Activated naive CD4-positive, alpha-beta T cell treated with Interleukin-2 at 50 U/mL for 16 hours (primary cell): ENCODE data around the gene ANKRD33B.
"Not testable (repeated sequence)": the region's sequence is repeated elsewhere in the genome, so short reads cannot be mapped to it uniquely, and the experiment has no call there.

Experiments used
- DNase-seq: peaks from one replicate; pipeline ENCODE4 v3.0.0-alpha.2; 2020

ANKRD33B gene

DNA sequence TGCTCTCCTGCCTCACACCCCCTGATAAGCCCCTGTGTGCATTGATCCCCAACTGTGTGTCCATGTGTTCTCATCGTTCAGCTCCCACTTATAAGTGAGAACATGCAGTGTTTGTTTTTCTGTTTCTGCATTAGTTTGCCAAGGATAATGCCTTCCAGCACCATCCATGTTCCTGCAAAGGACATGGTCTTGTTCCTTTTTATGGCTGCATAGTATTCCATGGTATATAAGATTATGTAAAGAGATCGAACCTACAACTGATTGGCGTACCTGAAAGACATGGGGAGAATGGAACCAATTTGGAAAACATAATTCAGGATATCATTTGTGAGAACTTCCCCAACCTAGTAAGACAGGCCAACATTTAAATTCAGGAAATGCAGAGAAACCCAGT, 32.4 kb downstream of the ANKRD33B start:
- DNase-seq, result no peak

DNA sequence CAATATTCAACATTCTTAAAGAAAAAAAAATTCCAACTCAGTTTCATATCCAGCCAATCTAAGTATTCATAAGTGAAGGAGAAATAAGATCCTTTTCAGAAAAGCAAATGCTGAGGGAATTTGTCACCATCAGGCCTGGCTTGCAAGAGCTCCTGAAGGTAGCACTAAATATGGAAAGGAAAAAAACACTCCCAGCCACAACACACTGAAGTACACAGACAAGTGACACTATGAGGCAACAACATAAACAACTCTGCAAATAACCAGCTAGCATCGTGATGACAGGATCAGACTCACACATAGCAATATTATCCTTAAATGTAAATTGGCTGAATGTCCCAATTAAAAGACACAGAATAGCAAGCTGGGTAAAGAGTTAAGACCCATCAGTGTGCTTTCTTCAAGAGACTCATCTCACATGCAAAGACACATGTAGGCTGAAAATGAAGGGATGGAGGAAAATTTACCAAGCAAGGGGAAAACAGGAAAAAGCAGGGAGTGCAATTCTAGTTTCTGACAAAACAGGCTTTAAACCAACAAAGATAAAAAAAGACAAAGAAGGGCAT, 33.1 kb downstream of the ANKRD33B start:
- no peak for DNase-seq

DNA sequence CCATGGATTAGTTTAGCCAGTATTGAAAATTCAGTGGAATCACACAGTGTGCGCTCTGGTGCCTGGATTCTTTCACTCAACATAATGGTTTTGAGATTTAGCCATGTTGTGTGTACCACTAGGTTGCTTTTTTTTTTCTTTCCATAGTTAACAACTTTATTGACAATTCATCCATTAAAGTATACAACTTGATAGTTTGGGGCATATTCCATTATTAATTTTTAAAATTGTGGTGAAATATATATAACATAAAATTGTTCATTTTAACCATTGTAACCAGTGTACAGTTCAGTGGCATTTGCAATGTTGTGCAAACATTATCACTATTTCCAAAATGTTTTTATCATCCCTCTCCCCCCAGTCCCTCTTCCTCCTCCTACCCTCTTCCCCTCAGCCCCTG, 35.2 kb downstream of the ANKRD33B start:
- DNase-seq, result no peak

DNA sequence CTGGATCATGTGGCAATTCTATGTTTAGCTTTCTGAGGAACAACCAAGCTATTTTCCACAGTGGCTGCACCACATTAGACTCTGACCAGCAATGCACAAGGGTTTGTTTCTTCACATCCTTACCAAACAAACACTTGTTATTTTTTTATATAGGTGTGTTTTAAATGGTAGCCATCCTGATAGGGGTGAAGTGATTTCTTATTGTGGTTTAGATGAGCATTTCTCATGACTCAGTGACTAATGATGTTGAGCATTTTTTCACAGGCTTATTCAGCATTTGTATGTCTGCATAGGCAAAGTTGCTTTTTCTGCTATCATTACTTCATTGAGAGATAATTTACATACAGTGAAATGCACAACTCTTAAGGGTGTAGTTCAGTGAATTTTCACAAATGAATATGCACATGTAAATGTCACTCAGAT, 36.0 kb downstream of the ANKRD33B start:
- DNase-seq, result no peak

DNA sequence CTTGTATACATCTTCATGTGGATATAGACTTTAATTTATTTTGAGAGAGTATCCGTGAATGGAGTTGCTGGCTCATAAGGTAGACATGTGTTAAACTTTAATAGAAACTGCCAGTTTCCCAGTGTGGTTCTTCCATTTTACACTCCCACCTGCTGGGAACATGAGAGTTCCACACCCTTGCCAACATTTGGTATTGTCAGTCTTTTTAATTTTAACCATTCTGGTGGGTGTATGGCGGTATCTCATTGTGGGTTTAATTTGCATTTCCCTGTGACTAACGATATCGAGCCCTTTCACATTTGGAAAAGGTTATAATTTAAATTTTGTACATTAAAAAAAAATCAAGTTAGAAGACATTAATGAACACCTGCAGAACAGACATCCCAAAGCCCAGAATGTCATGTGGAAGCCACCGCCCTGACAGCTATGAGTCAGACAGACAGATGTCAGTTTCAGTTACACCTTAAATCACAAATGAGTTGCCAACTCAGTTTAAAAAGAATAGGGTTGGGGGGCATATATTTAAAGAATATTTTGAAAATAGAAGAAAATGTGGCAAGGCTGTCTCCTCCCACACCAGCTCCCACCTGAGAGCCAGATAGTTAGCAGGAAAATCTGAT, 36.9 kb downstream of the ANKRD33B start:
- DNase-seq, result no peak

DNA sequence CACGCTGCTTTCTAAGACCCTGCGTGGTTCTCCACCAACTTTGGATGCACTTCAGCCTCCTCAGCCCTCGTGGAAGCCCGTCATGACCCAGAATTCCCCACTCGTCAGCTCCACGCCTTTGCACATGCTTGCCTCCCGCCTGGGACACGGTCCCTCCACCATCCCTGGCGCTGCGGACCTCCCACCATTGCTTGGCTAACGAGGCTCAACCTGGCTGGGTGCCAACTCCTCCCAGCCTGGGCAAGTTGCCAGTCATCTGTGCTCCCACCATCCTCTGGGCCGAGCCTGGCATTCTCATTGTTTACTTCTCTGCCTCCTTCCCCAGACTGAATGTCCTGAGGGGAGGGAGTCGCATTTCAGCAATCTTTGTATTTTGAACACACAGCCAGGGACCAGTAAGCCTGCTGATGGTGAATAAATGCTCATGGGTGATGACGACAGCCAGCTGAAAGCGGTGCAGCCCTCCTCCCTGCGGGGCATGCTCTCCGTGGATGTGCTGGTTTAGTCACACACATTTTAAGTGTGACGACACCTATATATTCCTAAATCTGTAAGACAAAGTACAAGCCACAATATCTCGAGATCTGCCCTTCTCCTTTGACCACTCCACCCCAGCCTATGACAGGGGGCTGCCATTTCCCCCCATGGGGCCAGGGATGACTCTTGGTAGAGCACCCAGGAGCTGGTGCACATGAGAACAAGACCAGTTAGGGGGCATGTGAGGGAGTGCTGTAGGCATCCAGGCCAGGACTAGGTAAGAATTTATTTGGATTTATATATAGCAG, 37.6 kb downstream of the ANKRD33B start:
- no peak for DNase-seq

DNA sequence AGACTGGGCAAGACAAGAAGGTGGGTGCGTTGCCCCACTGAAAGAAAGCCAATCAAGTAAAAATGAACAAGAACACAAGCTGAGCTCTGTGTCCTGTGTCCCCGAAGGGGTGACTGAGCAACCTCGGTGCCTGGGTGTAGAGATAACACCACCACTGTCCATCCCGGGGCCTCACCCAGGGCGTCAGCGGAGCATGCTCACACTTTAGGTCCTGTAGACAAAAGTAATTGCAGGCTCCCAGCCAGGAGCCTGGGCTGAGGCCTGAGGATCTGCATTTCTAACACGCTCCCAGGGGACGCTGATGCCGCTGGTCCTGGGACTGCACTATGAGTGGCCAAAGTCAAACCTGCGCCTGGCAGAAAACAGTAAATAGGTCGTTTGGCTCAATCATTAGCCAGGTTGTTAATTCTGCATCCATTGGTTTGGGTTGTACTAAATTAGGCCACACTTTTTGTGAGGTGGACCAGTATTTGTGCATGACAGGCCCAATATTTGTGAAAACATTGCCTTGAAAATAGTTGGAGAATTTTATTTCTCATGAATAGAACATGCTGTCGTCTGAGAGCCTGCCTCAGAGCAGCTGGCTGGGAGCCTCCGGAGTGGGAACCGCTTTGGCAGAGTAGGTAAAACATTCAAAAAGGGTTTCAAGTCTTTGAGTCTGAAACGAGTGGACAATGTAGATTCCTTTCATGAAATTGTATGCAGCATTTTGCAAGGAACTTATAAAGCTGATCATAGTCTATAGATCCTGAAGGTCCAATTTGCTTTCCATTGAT, 38.3 kb downstream of the ANKRD33B start:
- no peak for DNase-seq

DNA sequence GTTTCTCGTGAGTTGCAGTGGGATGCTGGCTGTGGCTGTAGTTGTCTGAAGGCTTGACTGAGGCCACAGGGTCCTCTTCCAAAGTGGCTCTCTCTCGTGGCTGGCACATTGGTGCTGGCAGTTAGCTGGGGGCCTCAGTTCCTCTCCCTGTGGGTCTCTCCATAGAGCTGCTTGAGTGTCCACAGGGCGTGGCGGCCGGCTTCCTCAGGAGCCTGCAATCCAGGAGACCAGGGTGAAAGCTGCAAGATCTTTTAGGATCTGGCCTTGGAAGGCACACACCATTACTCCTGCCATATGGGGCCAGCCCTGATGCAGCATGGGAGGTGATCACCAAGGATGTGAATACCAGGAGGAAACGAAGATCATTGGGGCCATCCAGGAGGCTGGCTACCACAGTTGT, 41.1 kb downstream of the ANKRD33B start:
- DNase-seq, result no peak

DNA sequence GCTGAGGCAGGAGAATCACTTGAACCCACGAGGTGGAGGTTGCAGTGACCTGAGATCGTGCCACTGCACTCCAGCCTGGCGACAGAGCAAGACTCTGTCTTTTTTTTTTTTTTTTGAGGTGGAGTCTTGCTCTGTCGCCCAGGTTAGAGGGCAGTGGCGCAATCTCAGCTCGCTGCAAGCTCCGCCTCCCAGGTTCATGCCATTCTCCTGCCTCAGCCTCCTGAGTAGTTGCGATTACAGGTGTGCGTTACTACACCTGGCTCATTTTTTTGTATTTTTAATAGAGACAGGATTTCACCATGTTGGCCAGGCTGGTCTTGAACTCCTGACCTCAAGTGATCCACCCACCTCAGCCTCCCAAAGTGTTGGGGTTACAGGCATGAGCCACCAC, 42.8 kb downstream of the ANKRD33B start:
- not testable (repeated sequence) for DNase-seq

DNA sequence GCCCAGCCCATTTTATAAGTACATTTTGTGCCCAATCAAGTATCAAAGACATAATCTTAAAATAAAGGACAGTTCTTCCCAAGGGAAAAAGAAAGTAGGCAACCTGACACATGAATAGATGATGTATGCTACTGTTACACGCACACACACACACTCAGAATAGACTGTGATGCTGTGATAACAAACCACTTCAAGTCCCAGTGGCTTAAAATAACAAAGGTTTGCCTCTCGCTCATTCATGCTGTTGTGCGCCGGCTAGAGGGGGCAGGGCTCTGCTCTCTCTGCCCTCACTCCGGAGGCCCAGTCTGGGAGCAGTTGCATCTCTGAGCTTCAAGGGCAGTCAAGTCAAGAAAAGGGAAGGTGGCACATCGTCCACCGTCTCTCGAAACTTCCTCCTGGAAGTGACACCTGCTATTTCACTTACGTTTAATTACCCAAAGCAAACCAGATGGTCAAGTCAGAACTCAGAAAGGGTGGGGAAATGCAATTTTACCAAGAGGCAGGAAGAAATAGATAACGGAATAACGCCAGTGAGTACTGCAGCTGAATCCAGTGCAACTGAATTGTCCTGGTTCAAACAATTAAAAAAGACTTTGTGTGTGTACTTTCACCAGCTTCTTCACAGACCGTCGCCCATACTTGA, 43.3 kb downstream of the ANKRD33B start:
- no peak for DNase-seq

DNA sequence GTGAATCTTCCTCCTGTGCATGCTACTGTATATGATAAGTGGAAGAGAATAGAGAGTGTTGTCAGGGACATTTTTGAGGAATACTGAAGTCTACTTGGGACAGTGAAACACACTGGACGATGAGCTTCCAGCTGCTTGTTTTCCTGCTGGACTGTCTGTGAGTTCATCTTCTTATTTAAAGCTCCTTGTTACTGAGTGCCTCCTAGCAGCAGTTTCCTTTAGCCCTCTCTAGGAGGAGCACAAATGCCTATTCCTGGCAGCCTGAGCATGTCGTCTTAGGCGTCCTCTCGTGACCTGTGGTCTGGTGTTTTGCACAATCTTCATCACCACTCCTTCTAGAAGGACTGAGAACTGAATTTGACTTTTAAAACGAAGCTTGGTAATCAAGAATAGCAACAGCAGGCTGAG, 43.8 kb downstream of the ANKRD33B start:
- DNase-seq, result no peak

DNA sequence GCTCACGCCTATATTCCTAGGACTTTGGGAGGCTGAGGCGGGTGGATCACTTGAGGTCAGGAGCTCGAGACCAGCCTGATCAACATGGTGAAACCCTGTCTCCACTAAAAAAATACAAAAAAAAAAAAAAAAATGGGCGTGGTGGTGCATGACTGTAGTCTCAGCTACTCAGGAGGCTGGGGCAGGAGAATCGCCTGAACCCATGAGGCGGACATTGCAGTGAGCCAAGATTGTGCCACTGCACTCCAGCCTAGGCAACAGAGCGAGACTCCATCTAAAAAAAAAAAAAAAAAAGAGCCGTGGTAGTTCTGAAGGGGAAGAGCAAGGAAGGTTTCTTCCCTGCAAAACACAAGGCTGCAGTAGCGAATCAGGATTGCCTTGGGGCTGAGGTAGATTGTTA, 44.2 kb downstream of the ANKRD33B start:
- not testable (repeated sequence) for DNase-seq

DNA sequence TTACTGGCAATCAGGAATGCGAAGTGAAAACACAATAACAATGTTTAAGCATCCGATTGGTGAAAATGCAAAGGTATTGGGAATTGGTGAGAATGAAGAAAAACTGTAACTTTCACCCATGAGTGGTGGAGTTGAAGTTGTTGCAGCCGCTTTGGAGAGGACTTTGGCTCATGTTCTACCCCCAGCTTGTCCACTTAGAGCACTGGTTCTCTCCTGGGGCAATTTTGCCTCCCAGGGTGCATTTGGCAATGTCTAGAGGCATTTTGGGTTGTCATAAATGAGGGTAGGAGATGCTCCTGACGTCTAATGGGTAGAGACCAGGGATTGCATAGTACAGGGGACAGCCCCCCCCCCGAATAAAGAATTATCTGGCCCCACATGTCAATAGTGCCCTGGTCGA, 46.2 kb downstream of the ANKRD33B start:
- DNase-seq, result no peak

DNA sequence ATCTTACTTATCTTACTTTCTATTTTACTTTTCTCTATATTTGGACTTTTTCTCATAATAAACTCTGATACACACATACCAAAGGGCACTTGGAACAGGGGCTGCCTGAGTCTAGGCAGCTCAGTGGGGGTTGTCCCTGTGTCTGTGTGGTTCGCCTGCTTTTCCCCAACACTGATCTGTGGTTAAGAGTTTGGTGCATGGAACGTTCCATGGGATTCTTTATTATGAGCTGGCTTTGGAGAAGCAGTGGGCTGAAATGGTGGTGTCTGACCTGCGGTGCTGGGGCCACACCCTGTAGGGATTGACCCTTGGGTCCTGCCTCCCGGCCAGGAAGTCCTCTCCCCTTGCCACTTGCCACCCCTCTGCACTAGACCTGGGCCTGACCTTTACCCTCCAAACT, 47.4 kb downstream of the ANKRD33B start:
- DNase-seq, result no peak

DNA sequence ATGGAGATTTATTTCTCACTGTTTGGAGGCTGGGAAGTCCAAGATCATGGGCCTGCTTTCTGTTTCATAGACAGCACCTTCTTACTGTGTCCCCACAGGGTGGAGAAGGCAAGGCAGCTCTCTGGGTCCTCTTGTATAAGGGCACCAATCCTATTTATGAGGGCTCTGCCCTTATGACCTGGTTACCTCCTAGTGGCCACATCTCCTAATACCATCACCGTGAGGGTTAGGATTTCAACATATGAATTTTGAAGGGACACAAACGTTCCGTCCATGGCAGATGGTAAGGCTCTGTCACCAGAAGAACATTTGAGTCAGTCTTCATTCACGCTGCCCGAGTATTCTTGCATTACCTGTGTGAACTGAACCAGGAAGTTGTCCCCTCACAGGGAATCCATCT, 48.4 kb downstream of the ANKRD33B start:
- DNase-seq, result no peak

DNA sequence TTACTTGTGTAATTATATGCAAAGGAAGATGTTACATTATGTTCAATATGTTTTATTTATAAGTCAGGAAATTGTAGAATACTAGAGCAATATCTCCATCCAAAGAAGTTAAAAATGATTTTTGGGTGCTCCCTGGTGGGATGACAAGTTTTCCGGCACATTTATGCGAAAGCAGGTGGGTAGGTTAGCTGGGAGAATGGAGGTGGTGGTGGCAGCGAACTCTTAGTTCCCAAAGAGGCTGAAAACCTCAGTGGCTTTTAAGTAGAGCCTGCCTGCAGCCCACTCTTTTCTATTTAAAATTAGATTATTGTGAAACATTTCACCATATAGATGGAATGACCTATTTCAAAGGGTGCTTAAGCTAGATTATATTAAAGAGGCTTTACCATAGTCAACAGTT, 51.8 kb downstream of the ANKRD33B start:
- DNase-seq, result no peak

DNA sequence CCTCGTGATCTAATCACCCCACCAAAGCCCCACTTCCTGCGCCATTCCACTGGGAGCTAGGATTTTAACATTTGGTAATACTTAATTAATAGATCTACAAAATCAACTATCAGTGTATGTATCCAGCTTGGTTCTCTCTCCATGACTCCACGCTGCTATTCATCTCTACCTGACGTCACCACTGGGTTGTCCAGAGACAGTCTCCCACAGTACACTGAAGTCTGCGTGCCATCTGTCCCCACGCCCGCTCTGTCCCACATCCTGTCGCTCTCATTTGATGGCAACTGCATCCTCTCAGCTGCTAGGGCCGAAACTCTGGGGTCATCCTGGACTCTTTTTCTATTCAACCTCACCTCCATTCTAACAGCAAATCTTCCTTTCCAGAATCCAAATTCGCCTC, 53.2 kb downstream of the ANKRD33B start:
- DNase-seq, result no peak

DNA sequence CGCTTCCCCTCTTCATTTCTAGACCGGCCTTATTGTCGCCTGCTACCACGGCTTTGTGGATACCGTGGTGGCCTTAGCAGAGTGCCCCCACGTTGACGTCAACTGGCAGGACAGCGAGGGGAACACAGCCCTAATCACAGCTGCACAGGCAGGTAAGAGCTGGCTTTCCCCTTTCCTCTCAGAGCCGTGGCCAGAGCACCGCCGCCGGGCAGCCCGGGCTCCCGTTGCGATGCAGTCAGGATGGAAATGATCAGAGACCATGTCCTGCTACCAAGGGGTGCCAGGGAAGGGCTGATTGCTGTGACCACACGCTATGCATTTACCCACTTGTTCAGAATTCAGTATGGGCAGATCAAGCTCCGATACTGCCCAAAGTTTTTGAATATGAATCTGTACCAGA, 54.4 kb downstream of the ANKRD33B start:
- DNase-seq, result no peak

DNA sequence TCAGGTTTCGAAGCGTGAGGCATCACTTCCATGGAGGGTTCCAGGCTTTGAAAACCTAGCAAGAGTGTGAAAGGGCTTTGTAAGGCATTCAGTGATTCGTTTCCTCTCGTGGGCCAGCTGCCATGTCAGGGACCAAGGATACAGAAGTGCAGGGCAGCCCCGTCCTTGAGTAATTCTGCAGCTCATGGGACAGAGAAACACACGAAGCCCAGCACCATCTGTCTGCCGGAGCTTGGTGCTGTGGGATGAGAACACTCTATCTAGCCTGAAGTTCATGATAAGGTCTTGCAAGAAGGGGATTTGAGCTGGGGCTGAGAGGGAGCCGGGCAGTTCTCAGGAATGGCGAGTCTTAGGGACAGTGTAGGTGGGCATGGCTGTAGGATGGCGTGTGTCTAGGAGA, 55.8 kb downstream of the ANKRD33B start:
- DNase-seq, result no peak

DNA sequence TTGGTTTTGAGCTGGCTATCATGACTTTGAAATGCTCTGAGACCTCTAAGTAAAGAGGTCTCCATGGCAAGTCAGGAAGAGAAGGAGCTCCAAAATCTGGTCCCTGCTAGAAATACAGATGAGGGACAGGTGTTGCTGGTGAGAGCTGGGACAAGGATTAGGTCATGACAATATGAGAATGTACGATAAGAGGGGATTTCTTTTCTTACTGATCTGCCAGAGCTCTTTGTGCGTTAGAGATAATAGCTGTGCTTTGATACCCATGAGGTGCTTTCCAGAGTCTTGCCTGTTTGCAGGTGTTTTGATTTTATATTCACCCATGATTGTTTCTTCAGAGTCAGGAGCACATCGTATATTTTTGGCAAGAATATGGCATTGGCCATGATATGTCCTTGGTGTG, 56.5 kb downstream of the ANKRD33B start:
- no peak for DNase-seq

DNA sequence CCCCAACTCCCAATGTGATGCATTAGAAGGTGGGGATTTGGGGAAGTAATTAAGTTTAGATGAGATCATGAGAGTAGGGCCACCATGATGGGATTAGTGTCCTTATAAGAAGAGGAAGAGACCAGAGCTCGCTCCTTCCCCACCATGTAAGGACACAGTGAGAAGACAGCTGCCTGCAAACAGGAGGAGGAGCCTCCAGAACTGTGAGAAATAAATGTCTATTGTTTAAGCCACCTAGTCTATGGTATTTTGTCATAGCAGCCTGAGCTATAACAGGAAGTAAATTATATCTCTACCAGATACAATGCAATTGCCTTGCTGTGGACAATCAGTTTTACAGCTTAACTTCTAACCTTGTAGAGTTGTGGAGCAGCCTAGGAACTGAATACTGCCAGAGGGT, 58.0 kb downstream of the ANKRD33B start:
- no peak for DNase-seq

DNA sequence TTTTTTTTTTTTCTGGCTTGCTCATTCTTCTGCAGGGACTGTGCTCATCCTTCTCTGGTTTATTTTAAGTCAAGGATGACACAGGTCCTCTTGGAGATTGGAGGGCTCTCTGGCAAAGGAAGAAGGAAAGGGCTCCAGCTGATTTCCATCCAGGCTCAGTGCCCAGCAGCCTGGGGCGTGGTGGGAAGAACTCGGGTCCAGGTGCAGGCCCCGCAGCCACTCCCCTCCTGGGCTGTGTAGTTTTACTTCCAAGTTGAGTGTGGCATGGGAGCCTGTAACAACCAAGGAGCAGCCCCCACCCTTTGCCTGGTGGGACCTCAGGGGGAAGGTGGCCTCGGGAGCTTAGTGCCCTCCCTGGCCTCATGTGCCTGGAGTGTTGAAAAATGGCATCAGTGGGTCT, 58.9 kb downstream of the ANKRD33B start:
- DNase-seq, result no peak

DNA sequence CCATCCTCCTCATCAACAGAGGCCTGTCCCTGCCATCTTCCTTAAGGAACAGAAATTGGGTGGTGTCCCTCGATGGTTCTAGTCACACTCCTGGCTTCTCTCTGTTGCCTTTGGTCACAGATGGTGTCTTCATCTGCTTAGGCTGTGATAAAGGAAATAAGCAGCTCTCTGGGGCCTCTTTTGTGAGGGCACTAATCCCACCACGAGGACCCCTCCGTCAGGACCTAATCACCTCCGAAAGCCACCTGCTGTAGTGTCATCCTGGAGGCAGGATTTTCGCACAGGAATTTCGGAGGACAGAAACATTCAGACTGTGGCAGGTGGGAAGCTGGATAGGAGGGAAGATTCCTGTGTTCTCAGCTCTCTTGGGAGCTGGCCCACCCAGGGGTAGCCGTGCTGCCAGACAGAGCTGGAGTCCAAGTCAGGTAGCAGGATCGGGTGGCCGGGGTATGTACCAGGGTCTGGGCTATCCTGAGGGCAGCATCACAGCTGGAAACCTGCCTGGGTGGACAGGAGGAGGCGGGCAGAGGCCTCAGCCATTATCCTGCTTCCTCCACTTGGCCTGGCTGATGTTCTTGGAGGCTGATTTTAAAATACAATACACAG, 59.5 kb downstream of the ANKRD33B start:
- no peak for DNase-seq
